B cell (primary cell): ENCODE data around the gene FBH1.

Experiments used
- EZH2 ChIP-seq: IDR thresholded peaks from 2 replicates; pipeline ENCODE4 v1.6.1; 2012; ENCODE audit warnings: borderline replicate concordance, low read depth, mild to moderate bottlenecking, moderate library complexity, low read length; ENCODE audit not compliant: insufficient read depth, poor library complexity, severe bottlenecking
- TF ChIP-seq, protein P1 (sequence below): fragments of 200-600 bp; IDR thresholded peaks from one replicate; pipeline ENCODE4 v1.8.0; 2022; ENCODE audit warnings: antibody characterized with exemption, mild to moderate bottlenecking

DNA sequence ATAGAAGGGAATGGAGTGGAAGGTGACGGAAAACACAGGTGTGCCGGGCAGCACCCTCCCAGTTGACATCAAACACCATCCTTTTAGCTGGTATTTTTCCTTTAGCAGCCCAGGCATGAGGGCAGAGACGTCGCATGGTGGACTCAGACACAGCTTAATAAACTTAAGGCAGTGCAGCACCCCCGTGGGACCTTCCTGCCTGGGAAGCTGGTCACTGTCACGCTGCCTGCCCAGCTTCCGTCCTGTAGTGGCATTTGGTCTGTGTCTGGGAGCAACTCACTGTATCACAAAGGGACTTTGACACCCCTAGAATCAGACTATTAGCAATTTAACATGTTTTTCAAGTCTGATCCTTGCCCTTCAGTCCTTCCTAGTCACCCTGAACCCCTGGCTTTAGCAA, 51.5 kb downstream of the FBH1 start:
- TF ChIP-seq, protein P1, sequence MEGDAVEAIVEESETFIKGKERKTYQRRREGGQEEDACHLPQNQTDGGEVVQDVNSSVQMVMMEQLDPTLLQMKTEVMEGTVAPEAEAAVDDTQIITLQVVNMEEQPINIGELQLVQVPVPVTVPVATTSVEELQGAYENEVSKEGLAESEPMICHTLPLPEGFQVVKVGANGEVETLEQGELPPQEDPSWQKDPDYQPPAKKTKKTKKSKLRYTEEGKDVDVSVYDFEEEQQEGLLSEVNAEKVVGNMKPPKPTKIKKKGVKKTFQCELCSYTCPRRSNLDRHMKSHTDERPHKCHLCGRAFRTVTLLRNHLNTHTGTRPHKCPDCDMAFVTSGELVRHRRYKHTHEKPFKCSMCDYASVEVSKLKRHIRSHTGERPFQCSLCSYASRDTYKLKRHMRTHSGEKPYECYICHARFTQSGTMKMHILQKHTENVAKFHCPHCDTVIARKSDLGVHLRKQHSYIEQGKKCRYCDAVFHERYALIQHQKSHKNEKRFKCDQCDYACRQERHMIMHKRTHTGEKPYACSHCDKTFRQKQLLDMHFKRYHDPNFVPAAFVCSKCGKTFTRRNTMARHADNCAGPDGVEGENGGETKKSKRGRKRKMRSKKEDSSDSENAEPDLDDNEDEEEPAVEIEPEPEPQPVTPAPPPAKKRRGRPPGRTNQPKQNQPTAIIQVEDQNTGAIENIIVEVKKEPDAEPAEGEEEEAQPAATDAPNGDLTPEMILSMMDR, result no peak
- TF ChIP-seq EZH2, result no peak
